Hepatocyte (in vitro differentiated cells): Measurements from ENCODE around the gene SULT1E1.

Experiments
- CTCF ChIP-seq: fragments of 200-600 bp; sonication (generic); IDR thresholded peaks from 2 replicates; pipeline ENCODE4 v1.5.1; 2016; ENCODE audit warnings: antibody characterized with exemption, mild to moderate bottlenecking; ENCODE audit not compliant: poor library complexity
- EZH2 ChIP-seq: fragments of 200-600 bp; sonication (generic); IDR thresholded peaks from 2 replicates; pipeline ENCODE4 v1.6.1; 2016; ENCODE audit warnings: antibody characterized with exemption, mild to moderate bottlenecking, borderline replicate concordance
- EZH2phosphoT487 ChIP-seq: fragments of 200-600 bp; sonication (generic); IDR thresholded peaks from one replicate; pipeline ENCODE4 v1.6.1; 2018; ENCODE audit warnings: antibody characterized with exemption, mild to moderate bottlenecking, low read depth, moderate library complexity; ENCODE audit not compliant: unreplicated experiment, severe bottlenecking

- no peak for TF ChIP-seq CTCF
- no peak for TF ChIP-seq EZH2phosphoT487
- TF ChIP-seq EZH2: no peak
Measured at GRCh38 chr4:69793732-69794131, 66.2 kb downstream of the SULT1E1 start.
